Mucosa of stomach (tissue), 1 donor: Measurements from ENCODE around the gene IFRD2.

Experiments used
- H3K27me3 ChIP-seq: one replicate; pipeline ENCODE4 v1.7.0; 2013; ENCODE audit warnings: mild to moderate bottlenecking, low read length; ENCODE audit not compliant: control insufficient read depth, insufficient read depth
- H3K36me3 ChIP-seq: one replicate; pipeline ENCODE4 v1.7.0; 2013; ENCODE audit warnings: low read length; ENCODE audit not compliant: control insufficient read depth, insufficient read depth
- H3K4me1 ChIP-seq: one replicate; pipeline ENCODE4 v1.7.0; 2013; ENCODE audit warnings: mild to moderate bottlenecking, low read length; ENCODE audit not compliant: control insufficient read depth, insufficient read depth
- H3K4me3 ChIP-seq: one replicate; pipeline ENCODE4 v1.7.0; 2013; ENCODE audit warnings: low read length
- H3K9ac ChIP-seq: one replicate; pipeline ENCODE4 v1.7.0; 2013; ENCODE audit warnings: mild to moderate bottlenecking, low read length, moderate library complexity
- H3K9me3 ChIP-seq: one replicate; pipeline ENCODE4 v1.7.0; 2013; ENCODE audit warnings: mild to moderate bottlenecking, low read length, moderate library complexity; ENCODE audit not compliant: control insufficient read depth
- donor health status: Pancreatic carcinoma.

Gene IFRD2

GRCh38 chr3:50331364-50331907, 39.2 kb upstream of the IFRD2 start:
- H3K4me1 ChIP-seq: peaks cover 41% of the 10 kb centered on the region
- no peaks in the 10 kb centered on the region for H3K27me3 ChIP-seq
- no peak overlapping the region for H3K9ac ChIP-seq
- peaks cover 17% of the 10 kb centered on the region for H3K36me3 ChIP-seq
- no peak overlapping the region for H3K4me3 ChIP-seq
- no peaks in the 10 kb centered on the region for H3K9me3 ChIP-seq

GRCh38 chr3:50330330-50330729, 38.1 kb upstream of the IFRD2 start:
- H3K9ac ChIP-seq: no peak overlapping the region
- H3K36me3 ChIP-seq: peaks cover 17% of the 10 kb centered on the region
- H3K4me3 ChIP-seq: no peak overlapping the region
- H3K4me1 ChIP-seq: peaks cover 31% of the 10 kb centered on the region
- no peaks in the 10 kb centered on the region for H3K9me3 ChIP-seq
- no peaks in the 10 kb centered on the region for H3K27me3 ChIP-seq

GRCh38 chr3:50327943-50328691, 35.9 kb upstream of the IFRD2 start, which contains the start of gene TUSC2:
TUSC2 (minus strand) TSS chr3:50328223; CDS start chr3:50328099, 124 bp downstream.
- H3K4me1 ChIP-seq: peaks cover 21% of the 10 kb centered on the region
- H3K36me3 ChIP-seq: peaks cover 17% of the 10 kb centered on the region

GRCh38 chr3:50327129-50327528, 34.9 kb upstream of the IFRD2 start:
- Histone ChIP-seq H3K9me3 (no peaks in the 10 kb centered on the region), H3K4me1 (peaks cover 30% of the 10 kb centered on the region), H3K9ac (peak overlapping the region; percentile 87), H3K27me3 (no peaks in the 10 kb centered on the region), H3K36me3 (peaks cover 17% of the 10 kb centered on the region), H3K4me3 (peak overlapping the region; percentile 85)

More at GRCh38 chr3:50327943-50328691, 35.9 kb upstream of the IFRD2 start, which contains the start of gene TUSC2:
- H3K27me3 ChIP-seq: no peaks in the 10 kb centered on the region
- H3K9me3 ChIP-seq: no peaks in the 10 kb centered on the region
- peak within 1 kb of the TSS; percentile 85 for H3K4me3 ChIP-seq
- H3K9ac ChIP-seq: peak within 1 kb of the TSS; percentile 87

GRCh38 chr3:50326182-50326541, 33.9 kb upstream of the IFRD2 start:
- H3K4me3 ChIP-seq: no peak overlapping the region
- no peaks in the 10 kb centered on the region for H3K27me3 ChIP-seq
- peaks cover 35% of the 10 kb centered on the region for H3K4me1 ChIP-seq
- H3K9me3 ChIP-seq: no peaks in the 10 kb centered on the region
- H3K9ac ChIP-seq: no peak overlapping the region
- H3K36me3 ChIP-seq: peaks cover 14% of the 10 kb centered on the region

- Histone ChIP-seq H3K4me1 (peaks cover 36% of the 10 kb centered on the region), H3K36me3 (peaks cover 9% of the 10 kb centered on the region), H3K9ac (no peak overlapping the region), H3K27me3 (no peaks in the 10 kb centered on the region), H3K4me3 (no peak overlapping the region), H3K9me3 (no peaks in the 10 kb centered on the region)
Measured at GRCh38 chr3:50325497-50326181, 33.4 kb upstream of the IFRD2 start.

GRCh38 chr3:50325113-50325480, 32.9 kb upstream of the IFRD2 start:
- H3K36me3 ChIP-seq: peaks cover 4% of the 10 kb centered on the region
- no peaks in the 10 kb centered on the region for H3K9me3 ChIP-seq
- peaks cover 41% of the 10 kb centered on the region for H3K4me1 ChIP-seq
- no peaks in the 10 kb centered on the region for H3K27me3 ChIP-seq
- no peak overlapping the region for H3K4me3 ChIP-seq
- no peak overlapping the region for H3K9ac ChIP-seq

GRCh38 chr3:50324351-50325112, 32.3 kb upstream of the IFRD2 start:
- H3K4me1 ChIP-seq: peaks cover 46% of the 10 kb centered on the region
- no peaks in the 10 kb centered on the region for H3K9me3 ChIP-seq
- no peaks in the 10 kb centered on the region for H3K36me3 ChIP-seq
- H3K27me3 ChIP-seq: no peaks in the 10 kb centered on the region
- H3K4me3 ChIP-seq: no peak overlapping the region
- no peak overlapping the region for H3K9ac ChIP-seq

GRCh38 chr3:50323614-50324199, 31.5 kb upstream of the IFRD2 start:
- Histone ChIP-seq H3K9ac (no peak overlapping the region), H3K9me3 (no peaks in the 10 kb centered on the region), H3K4me3 (no peak overlapping the region), H3K4me1 (peaks cover 53% of the 10 kb centered on the region), H3K27me3 (no peaks in the 10 kb centered on the region), H3K36me3 (no peaks in the 10 kb centered on the region)

- no peak overlapping the region for H3K4me3 ChIP-seq
Measured at GRCh38 chr3:50323092-50323600, 30.9 kb upstream of the IFRD2 start.

GRCh38 chr3:50322386-50323091, 30.3 kb upstream of the IFRD2 start, which contains the start of gene HYAL2:
HYAL2 (minus strand) TSS chr3:50322745; CDS start chr3:50320489, 2,256 bp downstream.
- Histone ChIP-seq H3K9me3 (no peaks in the 10 kb centered on the region), H3K4me3 (peak within 1 kb of the TSS; percentile 62), H3K4me1 (peaks cover 60% of the 10 kb centered on the region), H3K36me3 (peaks cover 7% of the 10 kb centered on the region), H3K9ac (peak within 1 kb of the TSS; percentile 92), H3K27me3 (no peaks in the 10 kb centered on the region)

More at GRCh38 chr3:50323092-50323600, 30.9 kb upstream of the IFRD2 start:
- Histone ChIP-seq H3K4me1 (peaks cover 55% of the 10 kb centered on the region), H3K27me3 (no peaks in the 10 kb centered on the region), H3K9me3 (no peaks in the 10 kb centered on the region), H3K36me3 (peaks cover 4% of the 10 kb centered on the region), H3K9ac (peak overlapping the region; percentile 92)
